GM18519 (cell line): ENCODE measurements around the gene CACNB4.
"Not testable (repeated sequence)": the region's sequence is repeated elsewhere in the genome, so short reads cannot be mapped to it uniquely, and the experiment has no call there.

Source experiments
- ATAC-seq: cut with Tn5 transposase; IDR thresholded peaks from one replicate; pipeline ENCODE4 v1.9.1; 2021; ENCODE audit warnings: mild to moderate bottlenecking, moderate library complexity; ENCODE audit not compliant: unreplicated experiment, low FRiP score

The CACNB4 gene

GRCh38 chr2:151946899-151947812, 151.7 kb downstream of the CACNB4 start:
- ATAC-seq: peak; percentile 54

GRCh38 chr2:151946250-151946884, 152.5 kb downstream of the CACNB4 start:
- ATAC-seq: no peak

- ATAC-seq: no peak
Measured at GRCh38 chr2:151945602-151946001, 153.2 kb downstream of the CACNB4 start.

GRCh38 chr2:151945186-151945585, 153.7 kb downstream of the CACNB4 start:
- ATAC-seq: no peak

- ATAC-seq: no peak
Measured at GRCh38 chr2:151943461-151943860, 155.4 kb downstream of the CACNB4 start.

- ATAC-seq: not testable (repeated sequence)
Measured at GRCh38 chr2:151942540-151943205, 156.2 kb downstream of the CACNB4 start.

- ATAC-seq: no peak
Measured at GRCh38 chr2:151937966-151938365, 160.9 kb downstream of the CACNB4 start.

GRCh38 chr2:151936626-151937025, 162.2 kb downstream of the CACNB4 start:
- no peak for ATAC-seq

GRCh38 chr2:151933266-151933804, 165.5 kb downstream of the CACNB4 start:
- ATAC-seq: no peak

- ATAC-seq: no peak
Measured at GRCh38 chr2:151931756-151932155, 167.1 kb downstream of the CACNB4 start.

- no peak for ATAC-seq
Measured at GRCh38 chr2:151931030-151931611, 167.7 kb downstream of the CACNB4 start.

GRCh38 chr2:151930042-151930441, 168.8 kb downstream of the CACNB4 start:
- ATAC-seq: no peak

- no peak for ATAC-seq
Measured at GRCh38 chr2:151928380-151928779, 170.5 kb downstream of the CACNB4 start.

GRCh38 chr2:151927501-151928221, 171.2 kb downstream of the CACNB4 start:
- no peak for ATAC-seq

- no peak for ATAC-seq
Measured at GRCh38 chr2:151922845-151923666, 175.8 kb downstream of the CACNB4 start.

- no peak for ATAC-seq
Measured at GRCh38 chr2:151919786-151920185, 179.1 kb downstream of the CACNB4 start.

GRCh38 chr2:151918308-151918707, 180.5 kb downstream of the CACNB4 start:
- no peak for ATAC-seq

GRCh38 chr2:151916632-151917031, 182.2 kb downstream of the CACNB4 start:
- ATAC-seq: no peak

GRCh38 chr2:151915629-151916025, 183.2 kb downstream of the CACNB4 start:
- not testable (repeated sequence) for ATAC-seq
